ENCODE data around the gene PRKD2. TPM values are rescaled to one million over a fixed set of nuclear protein-coding genes. Genes with fewer than 3 reads are reported as not detected.
"Not testable (repeated sequence)": the region's sequence is repeated elsewhere in the genome, so short reads cannot be mapped to it uniquely, and the experiment has no call there.

Gene PRKD2
- 44.5 TPM for polyA plus RNA-seq
- long read RNA-seq, donor 1, partial matches to known transcripts, result 0 of 1 reads
- long read RNA-seq, donor 1, other reads (novel, unspliced or antisense), result 0 of 1 reads
- long read RNA-seq, donor 2, partial matches to known transcripts, result 0 of 6 reads
- long read RNA-seq, donor 2, other reads (novel, unspliced or antisense), result 0 of 6 reads
- long read RNA-seq, donor 3, partial matches to known transcripts, result 0 of 3 reads
- long read RNA-seq, donor 3, other reads (novel, unspliced or antisense), result 0 of 3 reads
- long read RNA-seq, donor 4, result 0 reads
- long read RNA-seq, donor 5, result 0 reads
- long read RNA-seq, donor 6, partial matches to known transcripts, result 0 of 6 reads
- long read RNA-seq, donor 6, other reads (novel, unspliced or antisense), result 0 of 6 reads
- long read RNA-seq, donor 7, partial matches to known transcripts, result 0 of 1 reads
- long read RNA-seq, donor 7, other reads (novel, unspliced or antisense), result 0 of 1 reads
- long read RNA-seq, donor 8, partial matches to known transcripts, result 5 of 6 reads
- long read RNA-seq, donor 8, other reads (novel, unspliced or antisense), result 0 of 6 reads
- long read RNA-seq, donor 9, partial matches to known transcripts, result 0 of 2 reads
- long read RNA-seq, donor 9, other reads (novel, unspliced or antisense), result 0 of 2 reads
- long read RNA-seq, donor 10, partial matches to known transcripts, result 0 of 4 reads
- long read RNA-seq, donor 10, other reads (novel, unspliced or antisense), result 0 of 4 reads
- long read RNA-seq, donor 11, partial matches to known transcripts, result 0 of 1 reads
- long read RNA-seq, donor 11, other reads (novel, unspliced or antisense), result 0 of 1 reads

DNA sequence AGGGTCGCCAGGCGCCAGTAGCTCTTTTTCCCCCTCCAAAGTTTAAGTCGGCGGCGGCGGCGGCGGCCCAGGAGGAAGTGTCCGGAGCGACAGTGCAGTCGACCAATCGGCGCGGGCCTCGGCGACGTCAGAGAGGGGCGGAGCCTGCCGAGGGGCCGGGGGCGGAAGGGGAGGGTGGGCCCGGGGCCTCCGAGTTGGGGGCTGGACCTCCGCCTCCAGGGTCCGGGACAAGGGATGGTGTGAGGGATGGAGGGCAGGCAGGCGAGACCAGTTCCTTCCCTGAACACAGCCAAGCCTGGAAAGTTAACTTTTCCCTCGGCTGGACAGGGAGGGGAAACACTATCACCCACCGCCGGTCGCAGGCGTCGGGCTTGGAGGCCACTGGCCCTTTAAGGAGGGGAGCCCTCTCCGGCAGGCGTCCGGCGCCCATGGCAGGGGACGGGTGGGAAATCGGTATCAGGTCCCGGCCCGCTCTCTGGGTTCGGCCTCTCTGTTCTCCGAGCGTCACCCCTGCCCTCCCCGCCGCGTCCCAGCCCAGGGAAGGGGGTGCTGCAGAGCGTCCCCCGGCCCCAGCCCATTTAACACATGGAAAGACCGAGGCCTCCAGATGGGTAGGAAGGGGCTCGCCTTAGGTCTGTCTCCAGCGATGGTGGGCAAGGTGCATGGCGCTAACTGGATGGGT is at the start of gene PRKD2:
Gene PRKD2, minus strand, starts transcription at position 81 of the 682 bp plus-strand sequence. CDS start 744 bp downstream, outside the sequence.
- WGBS (ENCODE audit: insufficient coverage, low lambda C conversion rate), result no CpG with 5 or more reads among the region's 52 CpGs
- H3K9me3 ChIP-seq (ENCODE audit: control insufficient read depth, low read depth, low read length), result no peaks in the 10 kb centered on the region
- H3K27me3 ChIP-seq (ENCODE audit: control insufficient read depth, insufficient read depth, low read length), result no peaks in the 10 kb centered on the region
- peaks cover 36% of the 10 kb centered on the region for H3K36me3 ChIP-seq (ENCODE audit: control insufficient read depth, insufficient read depth, low read length)
- H3K27ac ChIP-seq (ENCODE audit: low read length), result peak within 1 kb of the TSS; percentile 94
- peak; percentile 73 to 91 for DNase-seq
- H3K4me1 ChIP-seq (ENCODE audit: control insufficient read depth, insufficient read depth, low read length), result peaks cover 10% of the 10 kb centered on the region
- peak within 1 kb of the TSS; percentile 94 for H3K4me3 ChIP-seq (ENCODE audit: low read length)

DNA sequence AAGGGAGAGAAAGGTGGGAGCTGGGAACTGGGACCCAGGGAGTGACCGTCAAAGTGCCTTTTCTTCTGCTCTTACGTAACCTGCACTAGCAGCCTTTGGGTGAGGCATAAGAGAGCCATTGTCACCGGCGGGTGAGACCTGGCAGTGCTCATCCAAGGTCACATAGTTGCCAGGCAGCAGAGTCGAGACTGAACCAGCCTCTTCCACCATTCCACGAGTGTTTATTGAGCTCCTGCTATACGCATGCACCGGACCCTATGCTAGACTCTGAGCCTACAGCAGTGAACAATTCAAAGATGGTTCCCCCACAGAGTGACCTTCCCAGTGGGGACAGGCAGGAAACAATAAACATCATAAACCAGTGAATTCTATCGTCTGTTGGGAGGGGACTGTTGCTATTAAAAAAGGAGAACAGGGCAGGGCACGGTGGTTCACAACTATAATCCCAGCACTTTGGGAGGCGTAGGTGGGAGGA is 47.9 kb upstream of the PRKD2 start:
- H3K4me3 ChIP-seq (ENCODE audit: low read length), result no peak overlapping the region
- no peaks in the 10 kb centered on the region for H3K36me3 ChIP-seq (ENCODE audit: control insufficient read depth, insufficient read depth, low read length)
- no peaks in the 10 kb centered on the region for H3K27me3 ChIP-seq (ENCODE audit: control insufficient read depth, insufficient read depth, low read length)
- H3K27ac ChIP-seq (ENCODE audit: low read length), result peak overlapping the region; percentile 59
- no CpG with 5 or more reads among the region's 11 CpGs for WGBS (ENCODE audit: insufficient coverage, low lambda C conversion rate)
- no peaks in the 10 kb centered on the region for H3K9me3 ChIP-seq (ENCODE audit: control insufficient read depth, low read depth, low read length)
- peak; percentile 69 to 81 for DNase-seq
- peaks cover 19% of the 10 kb centered on the region for H3K4me1 ChIP-seq (ENCODE audit: control insufficient read depth, insufficient read depth, low read length)

DNA sequence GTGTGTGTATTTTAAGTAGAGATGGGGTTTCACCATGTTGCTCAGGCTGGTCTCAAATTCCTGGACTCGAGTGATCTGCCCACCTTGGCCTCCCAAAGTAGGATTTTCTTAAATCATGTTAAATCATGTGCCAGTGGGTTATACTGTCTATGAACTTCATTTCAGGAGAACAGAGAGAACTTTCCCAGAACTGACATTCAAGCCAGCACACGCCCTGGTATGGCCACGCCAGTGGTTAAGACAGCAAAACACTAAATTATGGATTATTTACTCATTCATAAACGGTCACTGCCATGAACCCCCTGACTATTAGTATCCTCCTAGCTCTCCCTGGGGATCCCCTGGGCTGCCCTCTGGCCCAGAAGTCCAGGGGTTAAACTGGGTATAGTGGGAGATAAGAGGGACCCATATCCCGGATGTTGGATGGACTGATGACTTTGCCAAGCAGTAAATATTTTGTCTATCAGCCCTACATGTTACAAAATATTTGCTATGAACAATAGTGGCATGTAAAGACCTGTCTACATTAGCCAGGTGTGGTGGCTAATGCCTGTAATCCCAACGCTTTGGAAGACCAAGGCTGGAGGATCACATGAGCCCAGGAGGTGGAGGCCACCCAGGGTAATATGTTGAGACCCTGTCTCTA is 45.5 kb upstream of the PRKD2 start:
- Histone ChIP-seq H3K27ac (ENCODE audit: low read length) (no peak overlapping the region), H3K27me3 (ENCODE audit: control insufficient read depth, insufficient read depth, low read length) (no peaks in the 10 kb centered on the region), H3K9me3 (ENCODE audit: control insufficient read depth, low read depth, low read length) (no peaks in the 10 kb centered on the region), H3K4me1 (ENCODE audit: control insufficient read depth, insufficient read depth, low read length) (peaks cover 4% of the 10 kb centered on the region), H3K36me3 (ENCODE audit: control insufficient read depth, insufficient read depth, low read length) (peaks cover 4% of the 10 kb centered on the region), H3K4me3 (ENCODE audit: low read length) (no peak overlapping the region)
- peak in 1 of 2 donors; percentile 37 for DNase-seq
- WGBS (ENCODE audit: insufficient coverage, low lambda C conversion rate), result no CpG with 5 or more reads among the region's 6 CpGs

DNA sequence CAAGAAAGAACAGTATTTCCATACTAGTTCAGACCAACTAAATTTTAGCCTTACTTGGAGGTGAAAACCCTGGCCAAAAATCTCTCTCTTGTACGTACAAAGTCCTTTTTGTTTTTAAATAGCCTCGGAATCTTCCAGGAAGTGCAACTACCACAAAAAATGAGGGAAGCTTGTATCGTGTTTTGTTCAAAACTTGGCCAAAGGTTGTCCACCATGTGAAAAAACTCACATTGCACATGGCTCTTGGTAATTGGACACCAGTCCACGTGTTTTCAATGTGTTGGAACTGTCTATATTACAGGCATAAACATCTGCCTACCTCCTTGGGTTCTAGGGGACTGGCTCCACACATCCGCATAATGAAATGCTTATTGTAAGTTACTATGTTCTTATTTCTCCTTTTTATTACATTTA is 44.5 kb upstream of the PRKD2 start:
- WGBS (ENCODE audit: insufficient coverage, low lambda C conversion rate), result 83% methylated on average over 1 of the region's 5 CpGs
- no peaks in the 10 kb centered on the region for H3K27me3 ChIP-seq (ENCODE audit: control insufficient read depth, insufficient read depth, low read length)
- H3K9me3 ChIP-seq (ENCODE audit: control insufficient read depth, low read depth, low read length), result no peaks in the 10 kb centered on the region
- no peak overlapping the region for H3K4me3 ChIP-seq (ENCODE audit: low read length)
- peaks cover 9% of the 10 kb centered on the region for H3K36me3 ChIP-seq (ENCODE audit: control insufficient read depth, insufficient read depth, low read length)
- H3K4me1 ChIP-seq (ENCODE audit: control insufficient read depth, insufficient read depth, low read length), result peaks cover 4% of the 10 kb centered on the region
- H3K27ac ChIP-seq (ENCODE audit: low read length), result no peak overlapping the region
- DNase-seq, result no peak

GRCh38 chr19:46760897-46761296 is 44.0 kb upstream of the PRKD2 start:
- H3K4me3 ChIP-seq (ENCODE audit: low read length); H3K4me1 ChIP-seq (ENCODE audit: control insufficient read depth, insufficient read depth, low read length); H3K27me3 ChIP-seq (ENCODE audit: control insufficient read depth, insufficient read depth, low read length); H3K9me3 ChIP-seq (ENCODE audit: control insufficient read depth, low read depth, low read length); H3K27ac ChIP-seq (ENCODE audit: low read length); H3K36me3 ChIP-seq (ENCODE audit: control insufficient read depth, insufficient read depth, low read length); DNase-seq: not testable (repeated sequence)
- WGBS (ENCODE audit: insufficient coverage, low lambda C conversion rate), result no CpG with 5 or more reads among the region's 4 CpGs

GRCh38 chr19:46760363-46760762 is 43.4 kb upstream of the PRKD2 start:
- no peak overlapping the region for H3K4me3 ChIP-seq (ENCODE audit: low read length)
- no peak for DNase-seq
- H3K9me3 ChIP-seq (ENCODE audit: control insufficient read depth, low read depth, low read length), result no peaks in the 10 kb centered on the region
- WGBS (ENCODE audit: insufficient coverage, low lambda C conversion rate), result no CpG with 5 or more reads among the region's 5 CpGs
- H3K36me3 ChIP-seq (ENCODE audit: control insufficient read depth, insufficient read depth, low read length), result peaks cover 9% of the 10 kb centered on the region
- peaks cover 4% of the 10 kb centered on the region for H3K4me1 ChIP-seq (ENCODE audit: control insufficient read depth, insufficient read depth, low read length)
- no peak overlapping the region for H3K27ac ChIP-seq (ENCODE audit: low read length)
- no peaks in the 10 kb centered on the region for H3K27me3 ChIP-seq (ENCODE audit: control insufficient read depth, insufficient read depth, low read length)

DNA sequence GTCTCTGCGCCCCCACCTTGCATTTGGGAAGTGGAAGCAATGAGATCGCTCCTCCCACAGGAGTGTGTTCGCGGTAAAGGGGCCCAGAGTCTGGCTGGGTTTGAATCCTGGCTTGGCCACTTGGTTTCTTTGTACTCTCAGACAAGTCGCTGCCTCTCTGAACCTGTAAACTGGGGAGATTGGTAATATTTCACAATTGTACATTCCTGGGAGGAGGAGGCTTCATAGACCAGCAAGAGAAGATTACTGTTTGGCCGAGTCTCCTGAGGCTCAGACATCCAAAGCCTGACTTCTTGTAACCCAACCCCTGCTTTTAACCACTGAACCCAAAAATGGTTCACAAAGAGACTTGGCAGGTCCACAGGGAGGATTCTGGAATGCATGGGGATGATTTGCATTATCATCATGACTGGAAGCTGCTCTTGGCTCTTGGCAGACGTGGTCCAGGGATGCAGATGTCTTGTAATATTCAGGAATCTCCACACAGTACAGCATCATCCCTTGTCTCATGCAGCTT is 43.0 kb upstream of the PRKD2 start:
- no peak overlapping the region for H3K4me3 ChIP-seq (ENCODE audit: low read length)
- no CpG with 5 or more reads among the region's 7 CpGs for WGBS (ENCODE audit: insufficient coverage, low lambda C conversion rate)
- no peaks in the 10 kb centered on the region for H3K27me3 ChIP-seq (ENCODE audit: control insufficient read depth, insufficient read depth, low read length)
- no peaks in the 10 kb centered on the region for H3K9me3 ChIP-seq (ENCODE audit: control insufficient read depth, low read depth, low read length)
- peaks cover 4% of the 10 kb centered on the region for H3K4me1 ChIP-seq (ENCODE audit: control insufficient read depth, insufficient read depth, low read length)
- H3K27ac ChIP-seq (ENCODE audit: low read length), result no peak overlapping the region
- peaks cover 9% of the 10 kb centered on the region for H3K36me3 ChIP-seq (ENCODE audit: control insufficient read depth, insufficient read depth, low read length)
- no peak for DNase-seq

GRCh38 chr19:46759206-46759605 is 42.3 kb upstream of the PRKD2 start:
- Histone ChIP-seq H3K27ac (ENCODE audit: low read length) (no peak overlapping the region), H3K4me3 (ENCODE audit: low read length) (no peak overlapping the region), H3K9me3 (ENCODE audit: control insufficient read depth, low read depth, low read length) (no peaks in the 10 kb centered on the region), H3K4me1 (ENCODE audit: control insufficient read depth, insufficient read depth, low read length) (no peaks in the 10 kb centered on the region), H3K36me3 (ENCODE audit: control insufficient read depth, insufficient read depth, low read length) (peaks cover 9% of the 10 kb centered on the region), H3K27me3 (ENCODE audit: control insufficient read depth, insufficient read depth, low read length) (no peaks in the 10 kb centered on the region)
- no CpG with 5 or more reads among the region's 6 CpGs for WGBS (ENCODE audit: insufficient coverage, low lambda C conversion rate)
- DNase-seq, result no peak

DNA sequence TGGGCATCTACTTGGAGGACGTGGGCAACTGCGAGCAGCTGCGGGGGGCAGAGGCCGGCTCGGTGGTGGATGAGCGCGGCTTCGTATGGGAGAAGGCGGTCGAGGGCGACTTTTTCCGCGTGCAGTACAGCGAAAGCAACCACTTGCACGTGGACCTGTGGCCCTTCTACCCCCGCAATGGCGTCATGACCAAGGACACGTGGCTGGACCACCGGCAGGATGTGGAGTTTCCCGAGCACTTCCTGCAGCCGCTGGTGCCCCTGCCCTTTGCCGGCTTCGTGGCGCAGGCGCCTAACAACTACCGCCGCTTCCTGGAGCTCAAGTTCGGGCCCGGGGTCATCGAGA is 39.6 kb upstream of the PRKD2 start:
- Histone ChIP-seq H3K4me3 (ENCODE audit: low read length) (no peak overlapping the region), H3K27ac (ENCODE audit: low read length) (no peak overlapping the region), H3K4me1 (ENCODE audit: control insufficient read depth, insufficient read depth, low read length) (no peaks in the 10 kb centered on the region), H3K27me3 (ENCODE audit: control insufficient read depth, insufficient read depth, low read length) (no peaks in the 10 kb centered on the region), H3K36me3 (ENCODE audit: control insufficient read depth, insufficient read depth, low read length) (peaks cover 17% of the 10 kb centered on the region), H3K9me3 (ENCODE audit: control insufficient read depth, low read depth, low read length) (no peaks in the 10 kb centered on the region)
- no CpG with 5 or more reads among the region's 30 CpGs for WGBS (ENCODE audit: insufficient coverage, low lambda C conversion rate)
- DNase-seq, result no peak
